Measurements from ENCODE around the gene ARHGAP28. TPM values are rescaled to one million over a fixed set of nuclear protein-coding genes. Genes with fewer than 3 reads are reported as not detected.

ARHGAP28 gene
- total and polyA plus RNA-seq, 2 of the 13 experiments (the other 11 are each of a cell fraction or from before 2014, with no cell fraction given), result not detected

DNA sequence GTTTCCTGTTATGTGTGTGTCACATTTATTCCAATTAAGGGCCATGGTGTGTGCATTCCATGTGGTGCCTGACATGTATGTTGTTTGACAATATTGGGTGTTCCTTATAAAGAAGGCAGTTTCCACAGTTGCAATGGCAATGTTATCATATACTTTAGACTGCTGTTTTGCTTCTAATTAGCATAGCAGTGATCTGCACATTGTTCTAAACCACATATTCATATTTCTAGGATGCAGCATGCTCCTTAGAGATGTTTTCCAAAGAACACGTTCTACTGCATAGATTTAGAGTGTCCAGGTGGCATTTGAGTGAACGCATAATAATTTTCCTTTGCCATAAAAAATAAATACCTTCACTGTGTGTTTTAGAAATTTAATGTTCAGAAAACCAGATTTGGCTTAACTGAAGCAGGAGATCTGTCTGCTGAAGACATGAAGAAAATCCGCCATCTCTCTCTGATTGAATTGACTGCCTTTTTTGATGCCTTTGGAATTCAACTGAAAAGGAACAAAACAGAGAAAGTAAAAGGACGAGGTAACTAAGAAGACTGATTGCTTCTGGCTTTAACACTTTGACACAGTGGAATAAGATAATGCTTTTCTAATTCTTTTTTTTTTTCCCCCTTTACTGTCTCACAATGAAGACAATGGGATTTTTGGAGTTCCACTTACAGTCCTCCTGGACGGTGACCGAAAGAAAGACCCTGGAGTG, 143.7 kb downstream of the ARHGAP28 start:
- H4K20me1 ChIP-seq (ENCODE audit: insufficient read depth, low read length), result no peaks in the 10 kb centered on the region
- FAIRE-seq, result no peak

More for the DNA sequence above, 143.7 kb downstream of the ARHGAP28 start:
- Histone ChIP-seq H3K27ac (ENCODE audit: extremely low read length, insufficient read depth, low read length) (no peak overlapping the region), H3K4me2 (ENCODE audit: low read depth, low read length) (no peak overlapping the region), H3K27me3 (ENCODE audit: control insufficient read depth in 1 of 2, insufficient read depth in 2 of 2, low read length in 2 of 2) (peaks cover 0 to 15% of the 10 kb centered on the region in 2 experiments; a peak in 1 of 5 replicates), H3K36me3 (replicated peaks in 1 of 2; ENCODE audit: control insufficient read depth in 1 of 2, insufficient read depth in 2 of 2, low read length in 2 of 2) (no peaks in the 10 kb centered on the region), H3K4me1 (ENCODE audit: insufficient read depth, low read length) (no peaks in the 10 kb centered on the region), H3K4me3 (replicated peaks in 1 of 3; ENCODE audit: insufficient read depth in 1 of 3, low read depth in 2 of 3, low read length in 3 of 3) (no peak overlapping the region), H3K9me3 (ENCODE audit: low read length) (no peaks in the 10 kb centered on the region), H3K9ac (ENCODE audit: insufficient read depth, low read depth, low read length) (no peak overlapping the region), H3K79me2 (ENCODE audit: insufficient read depth, low read length) (no peaks in the 10 kb centered on the region), H2AFZ (ENCODE audit: low read length) (no peak overlapping the region)
- POLR2A ChIA-PET, result no interaction called here
- BruUV-seq (replicated peaks), result no TSS peak
- in situ Hi-C loops (cut with HindIII; ENCODE audit: extremely low pct_ligation_motif_present, low pct_unique_long_range_greater_than_20kb) (no loop called here), intact Hi-C loops (cut with micrococcal nuclease; ENCODE audit: unreplicated experiment) (no loop called here)
- WGBS (ENCODE audit: low lambda C conversion rate), result 35% methylated on average over 6 of the region's 6 CpGs
- CTCF ChIA-PET (ENCODE audit: low intra/inter-chr PET ratio, low total read pairs), result no interaction called here
- ATAC-seq (no peak), DNase-seq (ENCODE audit: low spot score) (no peak)
- no peak for TF ChIP-seq CENPX (CRISPR knock-in tag; IDR thresholded peaks at IDR 0.05)
- no peak for TF ChIP-seq POLR2A (IDR thresholded peaks at IDR 0.05; ENCODE audit: insufficient read depth in 1 of 2, low read depth in 2 of 2, low read length in 2 of 2)
- no peak for TF ChIP-seq HNRNPUL1 (IDR thresholded peaks at IDR 0.05; ENCODE audit: low read depth, low read length)
- TF ChIP-seq, protein P1, sequence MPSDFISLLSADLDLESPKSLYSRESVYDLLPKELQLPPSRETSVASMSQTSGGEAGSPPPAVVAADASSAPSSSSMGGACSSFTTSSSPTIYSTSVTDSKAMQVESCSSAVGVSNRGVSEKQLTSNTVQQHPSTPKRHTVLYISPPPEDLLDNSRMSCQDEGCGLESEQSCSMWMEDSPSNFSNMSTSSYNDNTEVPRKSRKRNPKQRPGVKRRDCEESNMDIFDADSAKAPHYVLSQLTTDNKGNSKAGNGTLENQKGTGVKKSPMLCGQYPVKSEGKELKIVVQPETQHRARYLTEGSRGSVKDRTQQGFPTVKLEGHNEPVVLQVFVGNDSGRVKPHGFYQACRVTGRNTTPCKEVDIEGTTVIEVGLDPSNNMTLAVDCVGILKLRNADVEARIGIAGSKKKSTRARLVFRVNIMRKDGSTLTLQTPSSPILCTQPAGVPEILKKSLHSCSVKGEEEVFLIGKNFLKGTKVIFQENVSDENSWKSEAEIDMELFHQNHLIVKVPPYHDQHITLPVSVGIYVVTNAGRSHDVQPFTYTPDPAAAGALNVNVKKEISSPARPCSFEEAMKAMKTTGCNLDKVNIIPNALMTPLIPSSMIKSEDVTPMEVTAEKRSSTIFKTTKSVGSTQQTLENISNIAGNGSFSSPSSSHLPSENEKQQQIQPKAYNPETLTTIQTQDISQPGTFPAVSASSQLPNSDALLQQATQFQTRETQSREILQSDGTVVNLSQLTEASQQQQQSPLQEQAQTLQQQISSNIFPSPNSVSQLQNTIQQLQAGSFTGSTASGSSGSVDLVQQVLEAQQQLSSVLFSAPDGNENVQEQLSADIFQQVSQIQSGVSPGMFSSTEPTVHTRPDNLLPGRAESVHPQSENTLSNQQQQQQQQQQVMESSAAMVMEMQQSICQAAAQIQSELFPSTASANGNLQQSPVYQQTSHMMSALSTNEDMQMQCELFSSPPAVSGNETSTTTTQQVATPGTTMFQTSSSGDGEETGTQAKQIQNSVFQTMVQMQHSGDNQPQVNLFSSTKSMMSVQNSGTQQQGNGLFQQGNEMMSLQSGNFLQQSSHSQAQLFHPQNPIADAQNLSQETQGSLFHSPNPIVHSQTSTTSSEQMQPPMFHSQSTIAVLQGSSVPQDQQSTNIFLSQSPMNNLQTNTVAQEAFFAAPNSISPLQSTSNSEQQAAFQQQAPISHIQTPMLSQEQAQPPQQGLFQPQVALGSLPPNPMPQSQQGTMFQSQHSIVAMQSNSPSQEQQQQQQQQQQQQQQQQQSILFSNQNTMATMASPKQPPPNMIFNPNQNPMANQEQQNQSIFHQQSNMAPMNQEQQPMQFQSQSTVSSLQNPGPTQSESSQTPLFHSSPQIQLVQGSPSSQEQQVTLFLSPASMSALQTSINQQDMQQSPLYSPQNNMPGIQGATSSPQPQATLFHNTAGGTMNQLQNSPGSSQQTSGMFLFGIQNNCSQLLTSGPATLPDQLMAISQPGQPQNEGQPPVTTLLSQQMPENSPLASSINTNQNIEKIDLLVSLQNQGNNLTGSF (CRISPR knock-in tag; IDR thresholded peaks at IDR 0.05), result no peak

Measured in HepG2 (cell line).